HEK293T (cell line): Measurements from ENCODE around the gene CALML3.

Experiments
- ELF4 ChIP-seq: fragments of 450-650 bp; IDR thresholded peaks from 2 replicates; pipeline ENCODE4 v1.6.1; 2017; ENCODE audit warnings: antibody characterized with exemption
- FOXM1 ChIP-seq: fragments of 450-650 bp; IDR thresholded peaks from 2 replicates; pipeline ENCODE4 v1.6.1; 2017; ENCODE audit warnings: mild to moderate bottlenecking, borderline replicate concordance
- SP1 ChIP-seq: fragments of 450-650 bp; IDR thresholded peaks from 2 replicates; pipeline ENCODE4 v1.6.1; 2017
- TARDBP ChIP-seq: fragments of 450-650 bp; IDR thresholded peaks from 2 replicates; pipeline ENCODE4 v1.6.1; 2016

DNA sequence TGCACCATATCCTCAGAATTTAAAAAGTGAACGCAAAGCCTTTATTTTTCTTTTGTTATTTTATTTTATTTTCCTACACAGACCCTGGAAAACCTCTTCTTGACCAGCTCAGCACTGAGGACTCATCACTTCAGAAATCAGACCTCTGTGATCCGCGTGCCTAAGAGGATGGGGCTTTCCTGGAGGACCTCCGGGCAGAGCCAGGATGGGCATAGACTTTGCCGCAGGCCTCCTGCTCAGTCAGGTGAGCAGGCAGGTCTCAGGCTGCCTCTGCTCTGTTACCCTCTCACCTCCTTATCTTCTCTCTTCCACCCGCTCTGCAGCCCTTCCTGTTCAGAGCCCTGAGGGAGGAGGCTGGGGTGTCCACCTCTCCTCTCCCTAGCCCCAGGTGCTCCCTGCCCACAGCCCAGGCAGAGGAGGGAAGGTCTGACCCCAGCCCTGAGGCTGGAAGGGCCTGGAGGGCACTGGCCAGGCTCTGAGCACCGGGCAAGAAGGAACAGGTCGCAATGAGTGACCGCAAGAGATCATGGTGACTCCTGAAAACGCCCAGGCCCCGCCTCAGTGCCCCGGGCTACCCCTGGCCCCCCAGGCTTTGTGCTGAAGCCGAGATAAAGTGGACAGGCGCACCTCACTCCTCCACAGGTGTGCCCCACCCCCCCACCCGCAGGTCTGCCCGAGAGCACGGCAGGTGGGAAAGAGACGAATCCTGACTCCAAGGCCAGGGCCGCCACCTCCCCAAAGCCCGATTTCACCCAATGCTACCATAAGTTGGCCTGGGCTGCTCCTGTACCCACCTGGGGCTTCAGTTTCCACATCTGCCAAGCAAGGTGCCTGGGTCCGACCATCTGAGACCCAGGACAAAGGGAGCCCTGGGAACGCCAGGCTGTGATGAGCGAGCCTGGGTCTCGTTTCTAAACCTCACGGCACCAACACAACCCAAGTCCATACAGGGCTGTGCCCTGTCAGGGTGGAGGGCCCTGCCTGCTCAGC lies 28.2 kb upstream of the CALML3 start:
- TF ChIP-seq FOXM1 (no peak), TARDBP (no peak), SP1 (no peak), ELF4 (no peak)
